ENCODE results near the gene DLGAP1. TPM values are rescaled to one million over a fixed set of nuclear protein-coding genes. Genes with fewer than 3 reads are reported as not detected.

DLGAP1 gene
- total and polyA plus RNA-seq, 10 of the 15 experiments (the other 5 are each of a cell fraction or from before 2014, with no cell fraction given), result 0.23 to 27.6 (median 1.9) TPM

- Histone ChIP-seq H3K79me2 (ENCODE audit: control insufficient read depth, insufficient read depth, low read length) (no peaks in the 10 kb centered on the region), H3K4me2 (ENCODE audit: control insufficient read depth, insufficient read depth) (no peak overlapping the region), H3K4me1 (ENCODE audit: control insufficient read depth, insufficient read depth, low read length) (no peaks in the 10 kb centered on the region), H2AFZ (ENCODE audit: control insufficient read depth, low read depth, low read length) (no peak overlapping the region), H3K9me3 (replicated peaks; ENCODE audit: control insufficient read depth, insufficient read depth, low read length) (no peaks in the 10 kb centered on the region), H3K27ac (ENCODE audit: control insufficient read depth, insufficient read depth) (no peak overlapping the region), H3K36me3 (ENCODE audit: control insufficient read depth in 2 of 2, insufficient read depth in 2 of 2, low read length in 1 of 2) (no peaks in the 10 kb centered on the region), H3K9ac (ENCODE audit: control insufficient read depth, insufficient read depth, low read length) (no peak overlapping the region), H4K20me1 (ENCODE audit: control insufficient read depth, insufficient read depth) (no peaks in the 10 kb centered on the region), H3K4me3 (no peak overlapping the region), H3K27me3 (replicated peaks in 1 of 2; ENCODE audit: control insufficient read depth in 2 of 2, insufficient read depth in 2 of 2, low read length in 1 of 2) (no peaks in the 10 kb centered on the region)
- no TSS peak for BruUV-seq (replicated peaks)
- ChIA-PET CTCF (interaction anchor here (1.1 to 3.1 kb wide), 4 partner anchors 10 to 206 kb away, joined by 3 to 18 read pairs (median 8); no protein-coding TSS in a partner anchor), POLR2A (interaction anchor here (1.1 kb wide), 1 partner anchor 50 kb away, joined by 3 read pairs; no protein-coding TSS in a partner anchor), RAD21 (ENCODE audit: unreplicated experiment) (interaction anchor here (2.5 kb wide), 1 partner anchor 17 kb away, joined by 9 read pairs; no protein-coding TSS in a partner anchor), SMC1A (ENCODE audit: uncharacterized antibody, unreplicated experiment) (interaction anchor here (0.9 to 1.2 kb wide), 4 partner anchors 10 to 205 kb away, joined by 3 read pairs; no protein-coding TSS in a partner anchor)
- TF ChIP-seq PAX5 (IDR thresholded peaks at IDR 0.05; ENCODE audit: borderline replicate concordance, low read depth, low read length) (no peak), ETV6 (conservative IDR thresholded peaks at IDR 0.05 in 1 of 2, IDR thresholded peaks at IDR 0.05 in 1 of 2; ENCODE audit: borderline replicate concordance in 1 of 2, low read depth in 1 of 2) (no peak), CEBPB (IDR thresholded peaks at IDR 0.05; ENCODE audit: borderline replicate concordance in 1 of 2, low read depth in 2 of 2, low read length in 2 of 2) (no peak), NR2C1 (IDR thresholded peaks at IDR 0.05) (no peak), POLR2AphosphoS5 (IDR thresholded peaks at IDR 0.05; ENCODE audit: low read length) (no peak), STAT1 (conservative IDR thresholded peaks at IDR 0.05) (no peak), CREB1 (IDR thresholded peaks at IDR 0.05; ENCODE audit: low read depth) (no peak), NR2F1 (conservative IDR thresholded peaks at IDR 0.05) (no peak), ZNF207 (IDR thresholded peaks at IDR 0.05; ENCODE audit: borderline replicate concordance) (no peak), NFYB (IDR thresholded peaks at IDR 0.05; ENCODE audit: insufficient read depth, low read depth, low read length) (no peak), ESRRA (IDR thresholded peaks at IDR 0.05; ENCODE audit: low read length) (no peak), BMI1 (IDR thresholded peaks at IDR 0.05; ENCODE audit: borderline replicate concordance) (no peak)
- TF ChIP-seq, protein P1, sequence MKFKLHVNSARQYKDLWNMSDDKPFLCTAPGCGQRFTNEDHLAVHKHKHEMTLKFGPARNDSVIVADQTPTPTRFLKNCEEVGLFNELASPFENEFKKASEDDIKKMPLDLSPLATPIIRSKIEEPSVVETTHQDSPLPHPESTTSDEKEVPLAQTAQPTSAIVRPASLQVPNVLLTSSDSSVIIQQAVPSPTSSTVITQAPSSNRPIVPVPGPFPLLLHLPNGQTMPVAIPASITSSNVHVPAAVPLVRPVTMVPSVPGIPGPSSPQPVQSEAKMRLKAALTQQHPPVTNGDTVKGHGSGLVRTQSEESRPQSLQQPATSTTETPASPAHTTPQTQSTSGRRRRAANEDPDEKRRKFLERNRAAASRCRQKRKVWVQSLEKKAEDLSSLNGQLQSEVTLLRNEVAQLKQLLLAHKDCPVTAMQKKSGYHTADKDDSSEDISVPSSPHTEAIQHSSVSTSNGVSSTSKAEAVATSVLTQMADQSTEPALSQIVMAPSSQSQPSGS (IDR thresholded peaks at IDR 0.05; ENCODE audit: low read length), result no peak
- in situ Hi-C loops (cut with MboI) (no loop called here), intact Hi-C loops (cut with micrococcal nuclease; ENCODE audit: unreplicated experiment) (no loop called here)
- ATAC-seq, result no peak
- 5% methylated on average over 1 of the region's 1 CpG for WGBS (ENCODE audit: insufficient coverage, insufficient replicate concordance, low lambda C conversion rate, missing lambda C conversion rate)
- DNase-seq (ENCODE audit: low read depth, low spot score), result no peak
- no peak for FAIRE-seq
Observed at GRCh38 chr18:3789525-3789924, 665.6 kb downstream of the DLGAP1 start.
